ENCODE data around the gene RFX7.
A peak's percentile ranks its signal among the peaks of the same experiment; 100 is the strongest.
"Not testable (repeated sequence)": the region's sequence is repeated elsewhere in the genome, so short reads cannot be mapped to it uniquely, and the experiment has no call there.

Gene RFX7

DNA sequence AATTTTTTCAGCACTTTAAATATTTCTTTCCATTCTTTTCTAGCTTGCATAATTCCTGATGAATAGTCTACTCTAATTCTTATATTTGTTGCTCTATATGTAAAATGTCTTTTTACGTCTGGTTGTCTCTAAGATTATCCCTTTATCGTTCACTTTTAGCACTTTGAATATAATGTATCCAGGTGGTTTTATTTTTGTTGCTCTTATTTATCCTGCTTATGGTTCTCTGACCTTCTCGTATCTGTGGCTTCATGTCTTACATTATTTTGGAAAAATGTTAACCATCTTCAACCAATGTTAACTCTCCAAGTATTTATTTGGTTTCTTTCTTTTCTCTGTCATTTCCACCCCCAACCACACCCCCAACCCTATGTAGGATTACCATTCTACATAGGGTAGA lies 30.0 kb upstream of the RFX7 start:
- no peak for DNase-seq (ENCODE audit: low read depth)
- TF ChIP-seq MAX (IDR thresholded peaks at IDR 0.05; ENCODE audit: low read depth, low read length) (no peak), POLR2A (IDR thresholded peaks at IDR 0.05; ENCODE audit: extremely low read depth, insufficient read length) (no peak), MYC (IDR thresholded peaks at IDR 0.05; ENCODE audit: low read depth, low read length) (no peak)
- TF ChIP-seq, protein P1, sequence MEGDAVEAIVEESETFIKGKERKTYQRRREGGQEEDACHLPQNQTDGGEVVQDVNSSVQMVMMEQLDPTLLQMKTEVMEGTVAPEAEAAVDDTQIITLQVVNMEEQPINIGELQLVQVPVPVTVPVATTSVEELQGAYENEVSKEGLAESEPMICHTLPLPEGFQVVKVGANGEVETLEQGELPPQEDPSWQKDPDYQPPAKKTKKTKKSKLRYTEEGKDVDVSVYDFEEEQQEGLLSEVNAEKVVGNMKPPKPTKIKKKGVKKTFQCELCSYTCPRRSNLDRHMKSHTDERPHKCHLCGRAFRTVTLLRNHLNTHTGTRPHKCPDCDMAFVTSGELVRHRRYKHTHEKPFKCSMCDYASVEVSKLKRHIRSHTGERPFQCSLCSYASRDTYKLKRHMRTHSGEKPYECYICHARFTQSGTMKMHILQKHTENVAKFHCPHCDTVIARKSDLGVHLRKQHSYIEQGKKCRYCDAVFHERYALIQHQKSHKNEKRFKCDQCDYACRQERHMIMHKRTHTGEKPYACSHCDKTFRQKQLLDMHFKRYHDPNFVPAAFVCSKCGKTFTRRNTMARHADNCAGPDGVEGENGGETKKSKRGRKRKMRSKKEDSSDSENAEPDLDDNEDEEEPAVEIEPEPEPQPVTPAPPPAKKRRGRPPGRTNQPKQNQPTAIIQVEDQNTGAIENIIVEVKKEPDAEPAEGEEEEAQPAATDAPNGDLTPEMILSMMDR (IDR thresholded peaks at IDR 0.05; ENCODE audit: low read depth, low read length), result no peak
- H3K4me3 ChIP-seq (ENCODE audit: low read depth, low read length), result no peak overlapping the region

GRCh38 chr15:56272454-56272853 lies 28.8 kb upstream of the RFX7 start:
- TF ChIP-seq MYC (IDR thresholded peaks at IDR 0.05; ENCODE audit: low read depth, low read length) (no peak), POLR2A (IDR thresholded peaks at IDR 0.05; ENCODE audit: extremely low read depth, insufficient read length) (no peak), MAX (IDR thresholded peaks at IDR 0.05; ENCODE audit: low read depth, low read length) (no peak)
- TF ChIP-seq, protein P1 (IDR thresholded peaks at IDR 0.05; ENCODE audit: low read depth, low read length), result no peak
- peak; percentile 35 for DNase-seq (ENCODE audit: low read depth)

DNA sequence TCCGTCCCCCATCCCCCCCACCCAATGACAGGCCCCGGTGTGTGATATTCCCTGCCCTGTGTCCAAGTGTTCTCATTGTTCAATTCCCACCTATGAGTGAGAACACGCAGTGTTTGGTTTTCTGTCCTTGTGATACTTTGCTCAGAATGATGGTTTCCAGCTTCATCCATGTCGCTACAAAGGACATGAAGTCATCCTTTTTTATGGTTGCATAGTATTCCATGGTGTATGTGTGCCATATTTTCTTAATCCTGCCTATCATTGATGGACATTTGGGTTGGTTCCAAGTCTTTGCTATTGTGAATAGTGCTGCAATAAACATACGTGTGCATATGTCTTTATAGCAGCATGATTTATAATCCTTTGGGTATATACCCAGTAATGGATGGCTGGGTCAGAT lies 22.8 kb upstream of the RFX7 start:
- not testable (repeated sequence) for DNase-seq (ENCODE audit: low read depth)

More at GRCh38 chr15:56272454-56272853, 28.8 kb upstream of the RFX7 start:
- no peak overlapping the region for H3K4me3 ChIP-seq (ENCODE audit: low read depth, low read length)

GRCh38 chr15:56261854-56262509 lies 18.3 kb upstream of the RFX7 start:
- no peak for DNase-seq (ENCODE audit: low read depth)
- TF ChIP-seq, protein P1 (IDR thresholded peaks at IDR 0.05; ENCODE audit: low read depth, low read length), result no peak
- TF ChIP-seq MYC (IDR thresholded peaks at IDR 0.05; ENCODE audit: low read depth, low read length) (no peak), POLR2A (IDR thresholded peaks at IDR 0.05; ENCODE audit: extremely low read depth, insufficient read length) (no peak), MAX (IDR thresholded peaks at IDR 0.05; ENCODE audit: low read depth, low read length) (no peak)
- H3K4me3 ChIP-seq (ENCODE audit: low read depth, low read length), result no peak overlapping the region

More for the DNA sequence above, 22.8 kb upstream of the RFX7 start:
- not testable (repeated sequence) for H3K4me3 ChIP-seq (ENCODE audit: low read depth, low read length)

DNA sequence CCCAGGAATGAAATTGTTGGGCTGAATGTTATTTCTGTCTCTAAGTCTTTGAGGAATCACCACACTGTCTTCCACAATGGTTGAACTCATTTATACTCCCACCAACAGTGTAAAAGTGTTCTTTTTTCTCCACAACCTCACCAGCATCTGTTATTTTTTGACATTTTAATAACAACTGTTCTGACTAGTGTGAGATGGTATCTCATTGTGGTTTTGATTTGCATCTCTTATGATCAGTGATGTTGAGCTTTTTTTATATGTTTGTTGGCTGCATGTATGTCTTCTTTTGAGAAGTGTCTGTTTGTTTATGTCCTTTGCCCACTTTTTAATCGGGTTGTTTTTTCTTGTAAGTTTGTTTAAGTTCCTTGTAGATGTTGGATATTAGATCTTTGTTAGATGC lies 13.6 kb upstream of the RFX7 start:
- not testable (repeated sequence) for DNase-seq (ENCODE audit: low read depth); H3K4me3 ChIP-seq (ENCODE audit: low read depth, low read length)

DNA sequence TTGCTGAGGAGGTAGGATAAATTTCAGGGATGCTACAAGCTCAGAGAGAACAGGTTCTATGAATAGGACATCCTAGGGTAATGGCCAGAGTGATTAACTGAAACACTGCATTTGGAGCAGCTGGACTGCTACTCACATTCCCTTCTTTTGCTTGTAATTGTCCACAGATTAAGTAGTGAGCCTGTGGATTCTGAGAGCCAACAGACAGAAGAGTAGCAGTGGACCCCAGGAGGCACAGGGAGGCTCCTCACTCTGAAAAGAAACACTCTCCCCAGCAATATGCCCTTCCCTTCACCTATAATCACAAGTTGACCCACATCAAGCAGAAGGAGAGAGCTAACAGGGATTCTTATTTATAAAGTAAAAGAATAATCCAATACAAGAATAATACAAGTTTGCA lies 10.6 kb upstream of the RFX7 start:
- H3K4me3 ChIP-seq (ENCODE audit: low read depth, low read length), result no peak overlapping the region
- no peak for DNase-seq (ENCODE audit: low read depth)
- TF ChIP-seq MYC (IDR thresholded peaks at IDR 0.05; ENCODE audit: low read depth, low read length) (no peak), POLR2A (IDR thresholded peaks at IDR 0.05; ENCODE audit: extremely low read depth, insufficient read length) (no peak), MAX (IDR thresholded peaks at IDR 0.05; ENCODE audit: low read depth, low read length) (no peak)
- TF ChIP-seq, protein P1 (IDR thresholded peaks at IDR 0.05; ENCODE audit: low read depth, low read length), result no peak

GRCh38 chr15:56252386-56252785 lies 8.7 kb upstream of the RFX7 start:
- TF ChIP-seq MAX (IDR thresholded peaks at IDR 0.05; ENCODE audit: low read depth, low read length), result no peak
- TF ChIP-seq MYC (IDR thresholded peaks at IDR 0.05; ENCODE audit: low read depth, low read length), result no peak
- TF ChIP-seq, protein P1 (IDR thresholded peaks at IDR 0.05; ENCODE audit: low read depth, low read length), result no peak
- no peak for TF ChIP-seq POLR2A (IDR thresholded peaks at IDR 0.05; ENCODE audit: extremely low read depth, insufficient read length)
- no peak overlapping the region for H3K4me3 ChIP-seq (ENCODE audit: low read depth, low read length)
- DNase-seq (ENCODE audit: low read depth), result no peak

Measured in NB4 (cell line).